PC-3 (cell line): Measurements from ENCODE around the gene ZRANB3. TPM values are rescaled to one million over a fixed set of nuclear protein-coding genes. Genes with fewer than 3 reads are reported as not detected.
"Not testable (repeated sequence)": the region's sequence is repeated elsewhere in the genome, so short reads cannot be mapped to it uniquely, and the experiment has no call there.

Source experiments
- ATAC-seq: fragments of 200-7000 bp; cut with Tn5 transposase; 2 replicates; pipeline ENCODE4 v1.9.1; 2020; ENCODE audit warnings: mild to moderate bottlenecking, moderate library complexity
- BruUV-seq: library from RNA; stranded (reverse); fragments of 400-500 nt; replicated peaks from 2 replicates; lab custom pipeline; 2021; lab: Mats Ljungman, UMichigan
- CTCF ChIA-PET: fragments of 300-600 bp; sonication (Branson Sonifier 250); formaldehyde crosslinking; loops from one replicate; lab custom pipeline; 2022; ENCODE audit warnings: antibody characterized with exemption; lab: Charles Lee
- POLR2A ChIA-PET: fragments of 300-600 bp; sonication (Branson Sonifier 250); formaldehyde crosslinking; loops from one replicate; lab custom pipeline; 2022; ENCODE audit warnings: antibody characterized with exemption; ENCODE audit not compliant: unreplicated experiment; lab: Charles Lee
- DNase-seq: peaks from one replicate; pipeline ENCODE4 v3.0.0-alpha.2; 2015
- H2AFZ ChIP-seq: fragments of 300-600 bp; sonication (generic); 2 replicates; pipeline ENCODE4 v1.6.0; 2016; ENCODE audit warnings: antibody characterized with exemption, low read length
- H3F3A ChIP-seq: fragments of 300-600 bp; sonication (generic); one replicate; pipeline ENCODE4 v1.6.0; 2017; ENCODE audit warnings: antibody characterized with exemption, low read length, control low read depth, mild to moderate bottlenecking; ENCODE audit not compliant: unreplicated experiment
- H3K27ac ChIP-seq: fragments of 300-600 bp; sonication (generic); 2 replicates; pipeline ENCODE4 v1.5.1; 2016; ENCODE audit warnings: mild to moderate bottlenecking, low read length
- H3K27me3 ChIP-seq: fragments of 300-600 bp; sonication (generic); 2 replicates; pipeline ENCODE4 v1.6.1; 2016; ENCODE audit warnings: low read length, mixed read lengths
- H3K36me3 ChIP-seq: fragments of 300-600 bp; sonication (generic); 2 replicates; pipeline ENCODE4 v1.6.1; 2016; ENCODE audit warnings: low read depth, mixed run types, low read length, mixed read lengths
- H3K4me1 ChIP-seq: fragments of 300-600 bp; sonication (generic); 2 replicates; pipeline ENCODE4 v1.5.1; 2016; ENCODE audit warnings: low read length; ENCODE audit not compliant: insufficient read depth
- H3K4me2 ChIP-seq: fragments of 300-600 bp; sonication (generic); 2 replicates; pipeline ENCODE4 v1.6.0; 2016; ENCODE audit warnings: low read length
- H3K4me3 ChIP-seq: fragments of 300-600 bp; sonication (generic); 2 replicates; pipeline ENCODE4 v1.5.1; 2016; ENCODE audit warnings: mild to moderate bottlenecking, low read length, mixed read lengths
- H3K79me2 ChIP-seq: fragments of 300-600 bp; sonication (generic); 2 replicates; pipeline ENCODE4 v1.6.1; 2017; ENCODE audit warnings: low read length, mixed read lengths
- H3K9ac ChIP-seq: fragments of 300-600 bp; sonication (generic); 2 replicates; pipeline ENCODE4 v1.6.0; 2016; ENCODE audit warnings: mild to moderate bottlenecking, low read length
- H3K9me2 ChIP-seq: fragments of 300-600 bp; sonication (generic); replicated peaks from 2 replicates; pipeline ENCODE4 v1.6.1; 2016; ENCODE audit warnings: mixed run types, low read length, mixed read lengths
- H3K9me3 ChIP-seq: fragments of 300-600 bp; sonication (generic); 2 replicates; pipeline ENCODE4 v1.6.1; 2016; ENCODE audit warnings: low read length, mixed read lengths
- H4K20me1 ChIP-seq: fragments of 300-600 bp; sonication (generic); 2 replicates; pipeline ENCODE4 v1.6.1; 2016; ENCODE audit warnings: low read length, mixed read lengths
- EZH2 ChIP-seq: fragments of 300-600 bp; sonication (generic); IDR thresholded peaks from one replicate; pipeline ENCODE4 v1.6.1; 2017; ENCODE audit warnings: antibody characterized with exemption, mild to moderate bottlenecking, low read length; ENCODE audit not compliant: unreplicated experiment
- EZH2phosphoT487 ChIP-seq: fragments of 300-600 bp; sonication (generic); IDR thresholded peaks from 2 replicates; pipeline ENCODE4 v1.6.1; 2018; ENCODE audit warnings: mild to moderate bottlenecking, antibody characterized with exemption, low read length, borderline replicate concordance
- intact Hi-C: fragments of 100-400 bp; cut with micrococcal nuclease; formaldehyde crosslinking; loops from 2 replicates; pipeline ENCODE4 v1.9.0; 2023
- total RNA-seq: library from RNA; depleted of rRNA; stranded (reverse); fragments of >200 nt; gene quantifications from 2 replicates; pipeline ENCODE4 v1.2.3, GENCODE V29; 2014
- TF ChIP-seq, protein P1 (sequence below): fragments of 300-600 bp; sonication (generic); conservative IDR thresholded peaks from 2 replicates; pipeline ENCODE4 v1.5.1; 2017; ENCODE audit warnings: antibody characterized with exemption, low read depth, mild to moderate bottlenecking, low read length

The ZRANB3 gene
- total RNA-seq, 1 experiment from 2014 or later, result 8.6 TPM

- TSS peak; percentile 72 for BruUV-seq
- Histone ChIP-seq H3K9me3 (no peaks in the 10 kb centered on the region), H3K9me2 (no peaks in the 10 kb centered on the region), H3K4me1 (peaks cover 20% of the 10 kb centered on the region), H3K79me2 (no peaks in the 10 kb centered on the region), H3K27me3 (no peaks in the 10 kb centered on the region), H3K36me3 (peaks cover 39% of the 10 kb centered on the region; the same call in 1 of the 2 replicates), H3F3A (no peaks in the 10 kb centered on the region), H2AFZ (no peak overlapping the region), H3K9ac (no peak overlapping the region), H4K20me1 (0 out of 2 replicates have a peak, but pooled peaks cover 3% of the 10 kb centered on the region), H3K4me3 (no peak overlapping the region), H3K4me2 (no peak overlapping the region), H3K27ac (no peak overlapping the region)
- ChIA-PET CTCF (no interaction called here), POLR2A (interaction anchor here (0.6 kb wide), 1 partner anchor 23 kb away, joined by 47 read pairs; no protein-coding TSS in a partner anchor)
- TF ChIP-seq, protein P1, sequence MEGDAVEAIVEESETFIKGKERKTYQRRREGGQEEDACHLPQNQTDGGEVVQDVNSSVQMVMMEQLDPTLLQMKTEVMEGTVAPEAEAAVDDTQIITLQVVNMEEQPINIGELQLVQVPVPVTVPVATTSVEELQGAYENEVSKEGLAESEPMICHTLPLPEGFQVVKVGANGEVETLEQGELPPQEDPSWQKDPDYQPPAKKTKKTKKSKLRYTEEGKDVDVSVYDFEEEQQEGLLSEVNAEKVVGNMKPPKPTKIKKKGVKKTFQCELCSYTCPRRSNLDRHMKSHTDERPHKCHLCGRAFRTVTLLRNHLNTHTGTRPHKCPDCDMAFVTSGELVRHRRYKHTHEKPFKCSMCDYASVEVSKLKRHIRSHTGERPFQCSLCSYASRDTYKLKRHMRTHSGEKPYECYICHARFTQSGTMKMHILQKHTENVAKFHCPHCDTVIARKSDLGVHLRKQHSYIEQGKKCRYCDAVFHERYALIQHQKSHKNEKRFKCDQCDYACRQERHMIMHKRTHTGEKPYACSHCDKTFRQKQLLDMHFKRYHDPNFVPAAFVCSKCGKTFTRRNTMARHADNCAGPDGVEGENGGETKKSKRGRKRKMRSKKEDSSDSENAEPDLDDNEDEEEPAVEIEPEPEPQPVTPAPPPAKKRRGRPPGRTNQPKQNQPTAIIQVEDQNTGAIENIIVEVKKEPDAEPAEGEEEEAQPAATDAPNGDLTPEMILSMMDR, result no peak
- TF ChIP-seq EZH2, result no peak
- TF ChIP-seq EZH2phosphoT487, result no peak
- intact Hi-C loops, result loop anchor here (1.0 to 2.0 kb wide), 4 partner anchors 33 to 131 kb away; partner anchors contain the start of gene RAB3GAP1
- no peak for DNase-seq
- ATAC-seq, result no peak
Measured at GRCh38 chr2:135125940-135126339, 405.1 kb downstream of the ZRANB3 start.

DNA sequence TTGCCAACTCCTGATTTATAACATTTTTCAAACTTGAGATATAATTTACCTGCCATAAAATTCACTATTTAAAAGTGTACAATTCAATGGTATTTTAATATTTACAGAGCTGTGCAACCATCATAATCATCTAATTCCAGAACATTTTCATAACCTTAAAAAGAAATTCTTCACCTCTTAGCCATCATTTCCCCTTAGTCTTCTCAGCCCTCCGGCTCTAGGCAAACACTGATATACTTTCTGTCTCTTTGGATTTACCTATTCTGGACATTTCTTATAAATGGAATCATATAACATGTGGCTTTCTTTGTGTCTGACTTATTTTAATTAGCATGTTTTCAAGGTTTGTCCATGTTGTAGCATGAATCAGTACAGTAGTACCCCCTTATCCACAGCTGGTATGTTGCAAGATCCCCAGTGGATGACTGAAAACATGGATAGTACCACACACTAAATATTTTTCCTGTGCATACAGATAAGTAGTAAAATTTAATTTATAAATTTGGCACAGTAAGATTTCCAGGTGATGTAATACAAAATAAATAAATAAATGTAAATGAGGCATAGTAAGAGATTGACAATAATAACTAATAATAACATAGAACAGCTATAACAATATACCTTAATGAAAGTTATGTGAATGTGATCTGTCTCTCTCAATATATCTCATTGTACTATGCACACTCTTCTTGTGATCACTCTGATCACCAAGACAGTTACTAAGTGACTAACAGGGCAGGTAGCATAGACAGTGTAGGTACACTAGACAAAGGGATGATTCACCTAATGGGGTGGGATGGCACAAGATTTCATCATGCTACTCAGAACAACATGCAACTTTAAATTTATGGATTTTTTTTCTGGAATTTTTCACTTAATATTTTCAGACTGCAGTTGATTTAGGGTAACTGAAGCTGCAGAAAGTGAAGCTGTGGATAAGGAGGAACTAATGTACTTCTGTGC, 405.8 kb downstream of the ZRANB3 start:
- no peaks in the 10 kb centered on the region for H3K79me2 ChIP-seq
- H3K9ac ChIP-seq, result no peak overlapping the region
- ATAC-seq (peak; percentile 89), DNase-seq (peak; percentile 62)
- no peaks in the 10 kb centered on the region for H3F3A ChIP-seq
- no peaks in the 10 kb centered on the region for H3K27me3 ChIP-seq
- H3K4me1 ChIP-seq, result peaks cover 20% of the 10 kb centered on the region
- no peaks in the 10 kb centered on the region for H3K9me2 ChIP-seq
- H3K27ac ChIP-seq, result no peak overlapping the region
- no peak overlapping the region for H3K4me2 ChIP-seq
- H3K36me3 ChIP-seq, result peaks cover 35% of the 10 kb centered on the region; the same call in 1 of the 2 replicates
- POLR2A ChIA-PET, result interaction anchor here (0.6 kb wide), 1 partner anchor 23 kb away, joined by 47 read pairs; no protein-coding TSS in a partner anchor
- no peaks in the 10 kb centered on the region for H3K9me3 ChIP-seq
- 0 out of 2 replicates have a peak, but pooled peaks cover 3% of the 10 kb centered on the region for H4K20me1 ChIP-seq
- H3K4me3 ChIP-seq, result no peak overlapping the region
- no peak overlapping the region for H2AFZ ChIP-seq
- TF ChIP-seq, protein P1, result no peak
- TF ChIP-seq EZH2phosphoT487, result no peak
- TF ChIP-seq EZH2, result no peak
- TSS peak; percentile 98 for BruUV-seq
- CTCF ChIA-PET, result no interaction called here
- intact Hi-C loops, result loop anchor here (1.0 to 5.0 kb wide), 5 partner anchors 32 to 132 kb away; partner anchors contain the start of gene RAB3GAP1

GRCh38 chr2:135121658-135122039, 409.4 kb downstream of the ZRANB3 start:
- H3K27me3 ChIP-seq, H3F3A ChIP-seq, ATAC-seq, H3K9ac ChIP-seq, H3K4me2 ChIP-seq, H4K20me1 ChIP-seq, DNase-seq, H3K27ac ChIP-seq, H3K9me2 ChIP-seq, H3K9me3 ChIP-seq, CTCF ChIA-PET, H3K4me3 ChIP-seq, H2AFZ ChIP-seq, H3K79me2 ChIP-seq, POLR2A ChIA-PET, BruUV-seq: not testable (repeated sequence)
- H3K36me3 ChIP-seq, result peaks cover 15% of the 10 kb centered on the region; the same call in 1 of the 2 replicates
- peaks cover 20% of the 10 kb centered on the region for H3K4me1 ChIP-seq
- intact Hi-C loops, result loop anchor here (5.0 kb wide), 1 partner anchor 119 kb away; no protein-coding TSS in a partner anchor
